Measurements from ENCODE around the gene IL17B. TPM values are rescaled to one million over a fixed set of nuclear protein-coding genes. Genes with fewer than 3 reads are reported as not detected.
A peak's percentile ranks its signal among the peaks of the same experiment; 100 is the strongest.

IL17B gene
- total RNA-seq, 2 donors from 2014 or later: 9.3 TPM; not detected in 1

- no peaks in the 10 kb centered on the region for H3K9me3 ChIP-seq
- no peaks in the 10 kb centered on the region for H3K27me3 ChIP-seq (replicated peaks; ENCODE audit: insufficient read depth)
- WGBS: 71% methylated on average over 10 of the region's 10 CpGs
- H3K4me1 ChIP-seq (replicated peaks): no peaks in the 10 kb centered on the region
- no peak for TF ChIP-seq POLR2A (IDR thresholded peaks at IDR 0.05)
- TF ChIP-seq POLR2AphosphoS5 (IDR thresholded peaks at IDR 0.05): no peak
- H3K27ac ChIP-seq: peak overlapping the region; percentile 35 to 47
- no peak for DNase-seq (ENCODE audit: low spot score)
- H3K36me3 ChIP-seq: no peaks in the 10 kb centered on the region
- intact Hi-C loops (cut with DNase I): no loop called here
- H3K4me3 ChIP-seq: no peak overlapping the region
These were observed 45.6 kb upstream of the IL17B start for GRCh38 chr5:149424371-149425315.

- Histone ChIP-seq H3K9me3 (no peaks in the 10 kb centered on the region), H3K4me3 (no peak overlapping the region), H3K4me1 (replicated peaks) (no peaks in the 10 kb centered on the region), H3K27me3 (replicated peaks; ENCODE audit: insufficient read depth) (no peaks in the 10 kb centered on the region), H3K36me3 (peaks cover 0 to 3% of the 10 kb centered on the region in 2 donors), H3K27ac (peak overlapping the region; percentile 35 to 47)
- TF ChIP-seq POLR2AphosphoS5 (IDR thresholded peaks at IDR 0.05) (no peak), CTCF (IDR thresholded peaks at IDR 0.05) (no peak), POLR2A (IDR thresholded peaks at IDR 0.05) (no peak)
- 68% methylated on average over 7 of the region's 7 CpGs for WGBS
- intact Hi-C loops (cut with DNase I): no loop called here
- DNase-seq (ENCODE audit: low spot score): no peak
These were observed 44.7 kb upstream of the IL17B start for GRCh38 chr5:149423794-149424268.

GRCh38 chr5:149423049-149423793 is 44.1 kb upstream of the IL17B start:
- no peak for TF ChIP-seq POLR2A (IDR thresholded peaks at IDR 0.05)
- no peak for TF ChIP-seq POLR2AphosphoS5 (IDR thresholded peaks at IDR 0.05)
- TF ChIP-seq CTCF (IDR thresholded peaks at IDR 0.05): no peak
- Histone ChIP-seq H3K4me1 (replicated peaks) (no peaks in the 10 kb centered on the region), H3K9me3 (no peaks in the 10 kb centered on the region), H3K36me3 (peaks cover 0 to 3% of the 10 kb centered on the region in 2 donors), H3K4me3 (no peak overlapping the region), H3K27me3 (replicated peaks; ENCODE audit: insufficient read depth) (no peaks in the 10 kb centered on the region), H3K27ac (peak overlapping the region; percentile 35 to 47)
- 47% methylated on average over 9 of the region's 9 CpGs for WGBS
- DNase-seq (ENCODE audit: low spot score): no peak
- intact Hi-C loops (cut with DNase I): no loop called here

- TF ChIP-seq CTCF (IDR thresholded peaks at IDR 0.05): no peak
- no peak for TF ChIP-seq POLR2AphosphoS5 (IDR thresholded peaks at IDR 0.05)
- TF ChIP-seq POLR2A (IDR thresholded peaks at IDR 0.05): no peak
- peaks cover 0 to 3% of the 10 kb centered on the region in 2 donors for H3K36me3 ChIP-seq
- no peak for DNase-seq (ENCODE audit: low spot score)
- H3K4me3 ChIP-seq: no peak overlapping the region
- H3K27me3 ChIP-seq (replicated peaks; ENCODE audit: insufficient read depth): no peaks in the 10 kb centered on the region
- WGBS: 24% methylated on average over 19 of the region's 19 CpGs
- intact Hi-C loops (cut with DNase I): no loop called here
- no peaks in the 10 kb centered on the region for H3K9me3 ChIP-seq
- H3K27ac ChIP-seq: peak overlapping the region; percentile 35 to 47
- H3K4me1 ChIP-seq (replicated peaks): no peaks in the 10 kb centered on the region
These were observed 43.4 kb upstream of the IL17B start for GRCh38 chr5:149422366-149423048.

GRCh38 chr5:149421834-149422233 is 42.7 kb upstream of the IL17B start:
- H3K27ac ChIP-seq: peak overlapping the region; percentile 18 to 42
- peaks cover 0 to 3% of the 10 kb centered on the region in 2 donors for H3K36me3 ChIP-seq
- no peak overlapping the region for H3K4me3 ChIP-seq
- no peak for DNase-seq (ENCODE audit: low spot score)
- intact Hi-C loops (cut with DNase I): no loop called here
- no peaks in the 10 kb centered on the region for H3K27me3 ChIP-seq (replicated peaks; ENCODE audit: insufficient read depth)
- no peaks in the 10 kb centered on the region for H3K4me1 ChIP-seq (replicated peaks)
- no peaks in the 10 kb centered on the region for H3K9me3 ChIP-seq
- TF ChIP-seq POLR2A (IDR thresholded peaks at IDR 0.05): no peak
- no peak for TF ChIP-seq POLR2AphosphoS5 (IDR thresholded peaks at IDR 0.05)
- no peak for TF ChIP-seq CTCF (IDR thresholded peaks at IDR 0.05)
- 64% methylated on average over 5 of the region's 5 CpGs for WGBS
